GM19438 (cell line): ENCODE data around the gene NOS3.

Source experiments
- ATAC-seq: cut with Tn5 transposase; IDR thresholded peaks from one replicate; pipeline ENCODE4 v1.9.1; 2021; ENCODE audit warnings: low read depth; ENCODE audit not compliant: unreplicated experiment

NOS3 gene

DNA sequence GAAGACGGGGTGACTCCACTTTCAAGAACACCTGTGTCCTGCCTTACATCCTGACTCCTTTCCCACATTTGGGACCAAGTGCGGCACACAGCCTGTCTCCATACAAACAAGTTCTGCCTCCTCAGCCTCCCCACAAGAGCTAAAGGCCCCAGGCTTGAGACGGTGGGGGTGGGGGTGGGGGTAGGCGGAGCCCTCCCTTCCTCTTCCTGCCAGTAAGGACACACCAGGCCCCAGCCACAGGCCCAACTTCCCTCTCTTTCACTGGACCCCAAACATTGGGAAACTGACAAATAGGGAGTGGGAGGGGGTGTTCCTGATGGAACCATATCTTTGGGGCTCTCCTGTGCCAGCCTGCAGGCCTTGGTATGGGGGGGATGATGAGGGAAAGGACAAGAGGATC is 62.3 kb downstream of the NOS3 start:
- ATAC-seq: no peak

DNA sequence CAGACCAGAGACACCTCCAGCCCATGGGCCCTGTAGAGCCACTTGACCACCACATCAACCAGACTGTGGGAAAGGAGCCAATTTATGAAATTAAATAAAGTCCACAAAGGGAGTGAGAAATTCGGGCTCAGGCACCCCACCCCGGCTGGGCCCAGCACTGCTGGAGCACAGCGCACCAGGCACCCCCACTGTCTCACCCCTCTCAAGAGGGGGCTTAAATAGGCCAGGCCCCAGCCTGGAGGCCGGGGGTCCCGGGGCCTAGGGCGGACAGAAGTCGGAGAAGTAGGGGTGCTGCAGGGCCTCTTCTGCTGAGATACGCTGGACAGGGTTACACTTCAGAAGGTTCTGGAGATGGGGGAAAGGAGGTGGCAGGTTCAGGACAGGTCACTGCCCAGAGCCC is 62.9 kb downstream of the NOS3 start:
- no peak for ATAC-seq

DNA sequence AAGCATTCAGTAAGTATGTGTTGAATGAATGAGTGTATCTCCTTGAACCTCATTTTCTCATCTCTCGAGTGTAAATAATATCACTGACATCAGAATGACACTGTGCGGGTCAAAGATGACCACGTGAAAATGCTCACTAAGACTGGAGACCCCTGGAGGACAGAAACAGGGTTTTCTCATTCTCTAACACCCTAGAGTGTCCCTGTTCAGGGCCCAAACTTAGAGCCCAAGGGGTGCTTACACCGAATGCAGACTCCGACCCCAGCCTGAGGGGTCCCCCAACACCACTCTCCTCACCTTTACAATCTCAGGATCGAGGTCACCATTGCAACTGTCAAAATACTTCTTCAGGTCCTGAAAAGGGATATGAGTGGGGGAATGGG is 65.5 kb downstream of the NOS3 start:
- no peak for ATAC-seq

DNA sequence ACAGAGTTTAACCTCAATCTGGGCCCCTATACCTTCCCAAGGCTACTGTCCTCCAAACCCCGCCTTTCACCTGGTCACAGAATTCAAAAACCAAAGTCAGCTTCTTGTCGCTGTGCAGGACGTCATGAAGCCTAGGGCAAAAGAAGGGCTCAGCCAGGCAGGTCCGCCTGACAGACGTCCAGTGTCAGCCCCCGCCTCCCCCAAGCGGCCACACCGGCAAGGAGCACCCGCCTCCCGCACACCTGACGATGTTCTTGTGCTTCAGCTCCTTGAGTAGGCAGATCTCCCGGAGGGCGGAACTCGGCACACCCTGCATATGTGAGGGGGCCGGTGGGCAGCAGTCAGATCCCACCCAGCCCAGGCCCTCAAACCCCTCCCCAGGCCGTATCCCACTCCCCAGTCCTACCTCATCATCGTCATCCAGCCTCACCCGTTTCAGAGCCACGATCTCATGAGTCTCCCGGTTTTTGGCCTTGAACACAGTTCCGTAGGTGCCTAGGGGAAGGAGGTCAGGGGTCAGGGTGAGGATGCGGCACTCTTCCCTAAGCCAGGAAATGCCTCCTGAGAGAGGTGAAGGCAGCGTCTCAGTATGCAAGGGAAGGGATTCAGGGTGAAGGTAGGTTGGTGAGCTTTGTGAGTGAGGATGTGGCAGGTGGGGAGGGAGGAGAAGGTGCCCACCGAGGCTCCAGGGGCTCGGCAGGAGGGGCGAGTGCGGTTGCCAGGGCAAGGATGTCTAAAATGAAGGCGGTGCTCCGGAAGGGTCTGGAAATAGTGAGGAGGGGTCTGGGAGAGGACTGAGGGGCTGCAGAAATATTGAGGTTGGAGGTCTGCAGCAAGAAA is 66.1 kb downstream of the NOS3 start:
- no peak for ATAC-seq

DNA sequence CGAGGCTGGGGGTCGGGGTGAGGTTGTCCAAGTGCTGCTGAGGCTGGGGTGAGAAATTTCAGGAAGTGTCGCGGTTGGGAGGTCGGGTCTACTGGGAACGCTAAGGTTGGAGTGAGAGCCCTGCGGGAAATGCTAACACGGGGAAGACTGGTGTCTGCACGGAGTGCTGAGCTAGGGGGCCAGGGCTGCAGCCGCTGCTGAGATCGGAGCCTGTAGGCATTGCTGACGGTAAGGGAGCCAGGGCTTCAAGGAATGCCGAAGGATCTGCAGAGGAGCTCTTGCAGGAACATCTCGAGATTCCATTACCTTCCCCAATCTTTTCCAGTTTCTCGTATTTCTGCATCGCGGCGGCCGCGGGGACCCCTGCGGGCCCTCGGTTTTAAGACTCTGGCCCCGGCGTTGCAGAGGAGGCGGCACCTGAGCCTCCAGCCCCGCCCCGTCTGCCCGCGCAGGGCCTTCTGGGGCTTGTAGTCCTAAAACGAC is 66.7 kb downstream of the NOS3 start, which contains the start of gene CDK5:
TSS of gene CDK5 (minus strand) at position 392 of the 483 bp plus-strand sequence. CDS start at position 343, 49 bp downstream.
- ATAC-seq: peak; percentile 11

DNA sequence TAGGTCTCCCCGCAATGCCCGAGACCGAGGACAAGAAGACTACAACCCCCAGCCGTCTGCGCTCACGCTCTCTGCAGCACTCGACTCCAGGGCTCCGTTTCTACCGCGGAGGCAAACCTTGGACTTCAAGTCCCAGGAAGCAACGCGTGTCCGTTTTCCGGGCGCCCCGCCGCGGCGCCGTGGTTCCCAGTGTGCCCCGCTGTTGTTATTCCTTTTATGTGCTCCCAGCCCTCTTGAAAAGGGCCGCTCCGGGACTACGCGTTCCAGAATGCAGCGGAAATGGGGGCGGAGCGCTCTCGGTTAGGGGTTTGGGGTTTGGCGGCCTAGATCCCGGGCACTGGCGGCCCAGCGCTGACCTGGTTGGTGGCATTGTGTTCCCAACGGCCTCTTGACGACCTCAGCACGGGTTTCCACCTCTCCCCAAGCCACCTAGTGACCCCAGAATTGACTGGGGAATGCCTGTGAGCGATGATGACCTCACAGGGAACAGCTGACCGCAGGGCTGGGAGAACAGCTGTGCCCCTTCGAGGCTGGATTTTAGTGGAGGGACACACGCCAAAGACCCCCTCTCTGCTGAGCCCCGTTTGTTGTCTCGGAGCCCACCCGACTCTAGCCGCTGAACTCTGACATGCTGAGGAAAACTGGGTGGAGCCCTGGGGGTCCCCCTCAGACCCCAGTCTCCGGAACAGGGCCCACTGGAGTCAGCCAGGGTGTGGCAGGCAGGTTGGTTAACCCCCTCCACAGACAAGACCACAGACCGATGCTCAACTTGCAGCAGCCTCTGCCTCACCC is 67.4 kb downstream of the NOS3 start:
- peak; percentile 82 for ATAC-seq

DNA sequence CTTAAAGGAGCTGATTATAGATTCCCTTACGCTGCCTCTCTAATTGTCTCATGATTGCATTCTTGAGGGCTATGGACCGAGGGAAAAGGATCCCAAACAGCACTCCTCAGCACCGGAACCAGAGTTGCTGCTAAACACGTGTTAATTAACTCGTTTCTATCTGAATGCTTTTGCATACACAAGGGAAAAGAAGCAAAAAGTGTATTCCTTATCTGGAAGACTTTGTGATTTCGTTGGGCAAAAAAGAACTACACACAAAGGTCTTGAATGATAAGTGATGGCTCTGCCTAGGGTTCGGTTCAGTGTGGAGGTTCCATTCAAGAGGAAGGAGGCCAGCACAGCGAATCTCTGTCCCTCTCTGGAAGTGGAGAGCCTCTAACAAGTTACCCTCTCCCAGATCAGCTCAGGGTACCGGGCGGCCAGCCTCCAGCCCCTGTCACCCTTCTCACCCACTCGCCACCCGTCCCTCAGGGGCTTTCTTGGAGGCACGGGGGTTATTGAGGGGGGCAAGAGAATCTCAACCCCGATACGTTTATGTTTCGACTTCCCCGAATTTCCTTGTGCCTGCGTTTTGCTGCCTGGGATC is 68.1 kb downstream of the NOS3 start:
- ATAC-seq: no peak

DNA sequence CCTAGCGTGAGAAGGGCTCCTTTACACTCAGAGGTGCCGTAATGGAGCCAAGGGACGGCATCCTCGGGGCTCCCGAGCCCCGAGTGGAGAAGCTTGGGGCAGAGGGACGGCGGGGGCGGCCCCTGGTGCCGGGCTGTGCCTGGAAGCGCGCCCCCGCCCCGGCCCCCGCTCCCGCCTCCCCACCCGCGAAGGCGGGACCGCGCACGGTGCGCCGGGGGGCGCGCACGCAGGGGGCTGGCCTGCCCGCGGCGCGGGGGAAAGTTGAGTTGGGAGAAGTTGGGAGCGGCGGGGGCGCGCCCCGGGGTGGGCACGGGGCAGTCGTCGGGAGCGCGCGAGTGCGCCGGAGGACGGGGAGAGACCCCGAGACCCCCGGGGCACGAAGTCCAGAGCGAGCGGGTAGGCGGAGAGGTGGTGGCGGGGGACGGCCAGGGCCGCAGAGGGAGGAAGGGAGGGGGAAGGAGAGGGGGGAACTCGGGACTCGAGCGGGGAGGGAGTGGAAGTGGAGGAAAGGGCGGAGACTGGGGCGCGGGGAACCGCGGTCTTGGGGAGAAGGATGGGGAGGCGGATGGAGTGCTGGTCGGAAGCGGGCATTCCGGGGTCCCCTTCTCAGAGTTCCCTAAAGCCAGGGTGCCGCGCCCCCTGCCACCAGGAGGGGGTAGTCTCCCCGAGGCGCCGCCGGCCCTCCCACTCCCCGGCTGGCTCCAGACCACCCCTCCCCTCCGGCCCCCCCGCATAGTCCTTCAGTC is 68.7 kb downstream of the NOS3 start, which contains the start of gene SLC4A2:
TSS of gene SLC4A2 (plus strand) at position 223 of the 746 bp plus-strand sequence. CDS start 2,399 bp downstream, outside the sequence.
- ATAC-seq: peak; percentile 26

DNA sequence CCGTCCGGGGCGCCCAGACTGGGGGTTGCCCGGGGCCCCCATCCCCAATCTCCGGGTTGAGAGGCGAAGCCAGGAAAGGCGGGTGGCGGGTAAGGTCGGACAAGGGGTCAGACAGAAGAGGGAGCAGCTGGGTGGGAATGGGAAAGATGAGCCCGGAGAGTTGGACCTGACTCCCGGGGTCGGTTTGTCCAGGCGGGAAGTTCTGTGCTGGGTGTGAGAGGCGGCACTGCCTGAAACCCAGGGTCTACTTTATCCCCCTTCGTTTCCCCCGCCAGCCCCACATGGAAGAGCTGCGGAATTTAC is 69.2 kb downstream of the NOS3 start:
- no peak for ATAC-seq

DNA sequence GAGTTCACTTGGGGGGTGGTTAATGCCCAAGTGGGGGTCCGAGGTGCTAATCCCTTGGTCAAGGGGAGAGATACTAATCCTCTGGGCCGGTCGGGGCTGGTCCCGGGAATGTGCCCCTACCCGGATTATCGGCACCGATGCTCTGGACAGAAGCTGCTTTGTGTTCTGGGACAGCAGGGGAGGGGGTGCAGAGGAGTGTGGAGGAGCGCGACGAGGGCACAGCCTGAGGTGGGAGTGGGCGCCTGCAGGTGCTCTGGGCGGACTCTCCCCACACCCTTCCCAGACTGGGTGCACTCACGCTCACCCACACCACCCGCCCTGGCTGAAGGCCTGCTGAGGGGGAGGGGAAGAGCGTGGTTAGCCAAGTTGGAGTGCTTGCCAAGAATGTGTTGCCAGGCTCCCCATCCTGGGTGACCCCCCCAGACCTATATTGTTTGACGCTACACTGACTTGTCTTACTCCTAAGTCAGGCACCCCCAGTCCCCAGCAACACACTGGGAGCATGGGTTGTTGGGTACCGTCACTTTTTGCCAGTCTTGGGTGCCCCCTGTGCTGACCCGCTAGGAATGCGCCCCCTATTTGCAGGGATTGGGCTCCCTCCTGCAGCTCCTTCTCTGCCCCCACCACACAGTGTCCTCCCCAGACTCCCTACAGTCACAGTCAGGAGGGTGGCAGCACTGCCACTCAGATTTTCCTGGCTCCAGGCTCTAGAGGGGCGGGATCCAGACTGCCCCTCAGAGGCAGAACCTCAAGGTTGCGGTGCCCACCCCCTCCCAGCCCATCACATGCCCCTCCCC is 69.8 kb downstream of the NOS3 start:
- no peak for ATAC-seq

DNA sequence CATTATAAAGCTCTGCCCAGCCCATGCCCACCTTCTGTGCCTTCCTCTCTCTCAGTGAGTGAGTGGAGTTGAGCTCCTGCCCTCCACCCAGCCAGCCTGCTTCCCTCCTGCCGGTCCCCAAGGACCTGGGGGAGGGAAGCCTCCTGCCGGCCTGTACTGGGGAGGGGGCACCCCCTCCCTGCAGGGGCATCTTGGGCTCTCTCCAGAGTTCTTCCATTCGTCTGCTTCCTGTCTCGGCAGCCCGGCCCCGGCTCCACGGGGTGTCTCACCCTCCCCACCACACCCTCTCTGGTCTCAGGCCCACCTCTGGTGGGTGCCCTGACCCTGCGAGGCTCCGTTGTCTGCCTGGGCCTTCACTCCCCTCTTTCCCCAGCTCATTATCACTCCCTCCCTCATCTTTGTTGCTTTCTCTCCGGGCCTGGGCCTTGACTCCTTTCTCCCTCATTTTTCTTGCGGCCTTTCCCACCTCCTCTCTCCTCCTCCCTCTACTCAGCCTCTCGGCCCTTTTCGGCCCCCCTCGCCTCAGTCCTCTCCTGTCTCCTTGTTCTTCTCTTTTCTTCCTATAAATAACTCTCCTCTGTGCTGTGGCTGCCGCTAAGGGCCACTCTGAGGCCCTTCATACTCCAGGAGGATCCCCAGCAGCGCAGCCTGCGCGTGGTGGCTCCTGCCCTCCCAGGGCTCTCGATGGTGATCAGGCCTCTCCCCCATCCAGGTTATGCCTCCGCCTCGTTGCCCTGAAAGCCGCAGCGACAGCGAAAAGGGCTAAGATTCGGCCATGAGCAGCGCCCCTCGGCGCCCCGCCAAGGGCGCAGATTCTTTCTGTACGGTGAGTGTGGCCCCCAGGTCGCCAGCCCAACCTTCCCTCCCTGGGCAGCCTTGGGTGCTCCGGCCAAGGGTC is 70.6 kb downstream of the NOS3 start:
- no peak for ATAC-seq

DNA sequence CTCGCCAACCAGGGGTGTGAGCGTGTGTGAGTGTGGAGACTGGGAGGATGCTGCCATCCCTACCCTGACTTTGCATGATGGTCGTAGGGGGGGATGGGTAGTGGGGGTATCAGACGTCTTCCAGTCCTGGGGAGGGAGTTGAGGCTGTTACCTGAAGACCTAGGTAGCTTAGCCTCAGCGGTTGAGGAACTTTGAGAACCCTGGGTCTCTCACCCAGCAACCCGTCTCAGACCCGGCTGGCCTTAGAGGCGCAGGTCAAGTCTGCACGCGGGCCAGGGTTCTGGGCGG is 71.2 kb downstream of the NOS3 start:
- no peak for ATAC-seq

DNA sequence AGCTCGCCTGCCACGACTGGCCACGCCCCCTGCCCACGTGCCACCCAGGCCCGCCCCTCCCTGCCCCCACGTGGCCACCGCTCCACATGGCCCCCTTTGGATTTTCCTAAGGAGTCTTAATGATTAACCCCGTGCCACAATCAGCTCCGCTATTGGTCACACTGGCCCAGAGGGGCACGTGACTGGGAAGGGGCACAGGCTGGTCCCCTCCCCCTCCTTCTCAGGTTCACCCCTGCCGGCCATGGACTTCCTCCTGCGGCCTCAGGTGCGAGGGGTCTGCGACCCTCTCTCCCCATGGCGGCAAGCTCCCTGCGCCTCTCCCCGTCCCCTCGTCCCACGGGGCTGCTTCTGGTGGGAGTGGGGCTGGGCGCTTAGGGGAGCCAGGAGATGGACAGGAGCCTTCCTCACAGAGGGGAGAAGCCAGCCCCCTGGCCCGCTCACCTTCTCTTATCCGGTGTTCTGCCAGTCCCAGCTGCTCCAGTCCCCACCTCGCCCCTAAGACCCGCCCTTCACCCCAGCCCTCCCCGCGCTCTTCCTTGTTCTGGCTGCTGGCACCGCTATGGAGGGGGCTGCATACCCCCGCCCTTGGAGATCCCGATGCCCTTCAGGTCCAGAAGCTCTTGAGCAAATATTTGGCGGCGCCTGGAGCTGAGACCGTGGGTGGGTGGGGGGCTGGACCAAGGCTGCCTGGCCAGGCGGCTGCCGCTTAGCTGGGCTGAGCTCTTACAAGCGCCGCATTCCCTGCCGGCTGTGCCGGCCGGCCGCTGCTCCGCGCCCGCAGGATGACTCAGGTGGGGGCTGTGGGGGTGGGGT is 71.8 kb downstream of the NOS3 start:
- ATAC-seq: no peak

DNA sequence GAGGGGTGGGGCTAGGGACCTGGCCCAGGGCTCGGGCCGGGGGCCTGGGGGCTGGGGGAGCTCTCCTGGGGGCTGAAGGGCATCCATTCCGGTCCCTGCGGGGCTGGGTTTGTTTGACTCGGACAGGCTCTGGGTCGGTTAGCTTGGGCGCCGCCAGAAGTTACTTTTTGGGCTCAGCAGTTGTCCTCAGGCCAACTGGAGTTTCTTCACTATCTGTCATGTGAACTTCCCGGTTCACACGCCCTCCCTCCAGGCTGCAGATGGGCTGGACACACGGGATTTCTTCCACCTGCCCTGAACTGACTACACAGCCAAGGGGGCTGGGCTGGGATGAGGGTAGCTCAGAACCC is 72.4 kb downstream of the NOS3 start:
- no peak for ATAC-seq
